ENCODE data around the gene C1QTNF5.
"Not testable (repeated sequence)": the region's sequence is repeated elsewhere in the genome, so short reads cannot be mapped to it uniquely, and the experiment has no call there.

Gene C1QTNF5, protein sequence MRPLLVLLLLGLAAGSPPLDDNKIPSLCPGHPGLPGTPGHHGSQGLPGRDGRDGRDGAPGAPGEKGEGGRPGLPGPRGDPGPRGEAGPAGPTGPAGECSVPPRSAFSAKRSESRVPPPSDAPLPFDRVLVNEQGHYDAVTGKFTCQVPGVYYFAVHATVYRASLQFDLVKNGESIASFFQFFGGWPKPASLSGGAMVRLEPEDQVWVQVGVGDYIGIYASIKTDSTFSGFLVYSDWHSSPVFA

DNA sequence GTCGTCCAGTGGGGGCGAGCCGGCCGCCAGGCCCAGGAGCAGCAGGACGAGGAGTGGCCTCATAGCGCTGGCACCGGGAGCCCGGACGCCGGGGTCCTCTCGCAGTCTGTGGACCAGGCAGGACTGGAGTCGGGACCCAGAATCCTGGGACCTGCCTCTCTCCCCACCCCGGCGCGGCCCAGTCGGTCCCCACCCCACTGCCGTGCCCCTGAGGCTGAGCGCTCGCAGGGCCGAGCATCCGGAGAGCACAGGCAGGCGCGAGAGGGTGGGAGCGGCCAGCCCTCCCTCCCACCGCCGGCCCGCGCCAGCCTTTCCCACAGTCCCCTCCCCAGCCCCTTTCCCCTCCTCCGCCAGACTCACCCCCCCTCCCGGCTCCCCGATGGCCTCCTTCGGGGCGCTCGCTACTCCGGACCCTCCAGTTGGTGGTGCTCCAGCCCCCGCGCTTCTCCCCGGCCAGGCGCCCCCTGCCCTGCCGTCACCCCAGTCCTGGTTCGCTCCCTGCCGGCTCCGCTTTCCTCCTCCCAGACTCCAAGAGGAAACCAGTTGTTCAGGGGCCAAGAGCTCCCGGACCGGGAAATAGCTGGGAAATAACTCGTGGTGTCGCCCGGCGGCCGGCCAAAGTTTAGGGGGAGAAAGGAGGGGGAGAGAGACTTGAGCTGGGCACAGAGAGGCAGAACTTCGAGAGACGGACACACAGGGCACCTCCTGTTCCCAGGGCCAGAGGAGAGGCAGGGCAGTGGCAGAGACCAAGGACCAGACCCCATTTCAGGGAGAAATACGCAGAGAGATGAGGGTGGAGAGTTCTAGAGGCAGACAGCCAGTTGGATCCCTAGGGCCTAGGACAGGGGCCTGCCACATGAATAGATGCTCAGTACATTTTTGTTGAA lies at the start of gene C1QTNF5:
TSS of gene C1QTNF5 (minus strand) at position 549 of the 887 bp plus-strand sequence. CDS start at position 63, 486 bp downstream.
- DNase-seq = no peak

DNA sequence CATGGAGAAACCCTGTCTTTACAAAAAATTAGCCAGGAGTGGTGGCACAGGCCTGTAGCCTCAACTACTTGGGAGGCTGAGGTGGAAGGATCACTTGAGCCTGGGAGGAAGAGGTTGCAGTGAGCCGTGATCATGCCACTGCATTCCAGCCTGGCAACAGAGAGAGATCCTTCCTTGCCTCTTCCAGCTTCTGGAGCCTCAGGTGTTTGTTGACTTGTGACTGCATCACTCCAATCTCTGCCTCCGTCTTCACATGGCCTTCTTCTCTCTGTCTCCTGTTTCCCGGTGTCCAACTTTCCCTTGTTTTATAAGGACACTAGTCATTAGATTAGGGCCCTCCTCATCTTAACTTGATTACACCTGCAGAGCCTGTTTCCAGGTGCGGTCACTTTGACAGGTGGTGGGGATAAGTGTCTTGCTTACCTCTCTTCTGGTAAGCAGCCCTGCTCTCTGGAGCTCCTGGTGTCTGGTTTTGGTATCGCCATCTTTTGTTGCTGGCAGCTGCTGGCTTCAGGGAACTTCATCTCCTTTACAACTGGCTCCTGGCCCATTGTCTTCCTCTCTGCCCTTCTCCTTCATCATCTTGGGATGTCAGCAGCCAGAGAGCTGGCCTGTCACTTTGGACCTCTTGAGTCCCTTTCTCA lies 49.0 kb upstream of the C1QTNF5 start:
- no peak for DNase-seq

DNA sequence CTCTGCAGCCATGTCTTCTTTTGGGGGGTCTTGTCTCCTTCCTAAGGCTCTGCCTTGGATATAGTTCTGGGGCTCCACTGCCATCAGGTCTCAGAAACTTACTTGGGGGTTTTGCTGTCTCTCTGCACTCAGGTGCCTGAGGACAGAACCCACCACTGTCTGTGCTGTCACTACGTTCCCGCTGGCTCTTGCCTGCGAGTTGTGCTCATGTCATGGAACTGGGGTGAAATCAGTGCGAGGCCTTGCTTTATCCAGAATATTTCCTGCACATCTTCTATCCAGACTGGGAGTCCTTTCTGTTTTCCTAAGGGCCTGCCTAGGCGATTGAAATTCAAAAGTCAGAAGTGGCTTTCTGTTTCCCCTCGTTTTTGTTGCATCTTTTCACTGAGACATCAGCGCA lies 47.4 kb upstream of the C1QTNF5 start:
- no peak for DNase-seq

DNA sequence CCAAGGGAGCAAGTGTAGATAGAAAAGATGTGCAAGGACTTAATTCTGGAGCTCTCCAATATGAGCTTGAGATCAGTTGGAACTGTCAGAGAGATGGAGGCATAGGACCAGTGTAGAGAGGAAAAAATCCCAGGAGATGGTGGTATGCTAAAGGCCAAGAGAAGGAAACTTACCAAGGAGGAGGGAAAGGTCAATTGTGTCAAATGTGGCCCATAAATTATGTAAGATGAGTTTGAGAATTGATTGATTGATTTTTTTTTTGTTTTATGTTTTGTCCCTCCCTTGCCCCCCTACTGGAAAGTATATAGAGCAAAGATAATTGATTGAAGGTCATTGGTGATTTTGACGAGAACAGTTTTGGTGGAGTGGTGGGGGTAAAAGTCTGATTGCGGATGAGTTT lies 43.6 kb upstream of the C1QTNF5 start:
- DNase-seq = no peak

DNA sequence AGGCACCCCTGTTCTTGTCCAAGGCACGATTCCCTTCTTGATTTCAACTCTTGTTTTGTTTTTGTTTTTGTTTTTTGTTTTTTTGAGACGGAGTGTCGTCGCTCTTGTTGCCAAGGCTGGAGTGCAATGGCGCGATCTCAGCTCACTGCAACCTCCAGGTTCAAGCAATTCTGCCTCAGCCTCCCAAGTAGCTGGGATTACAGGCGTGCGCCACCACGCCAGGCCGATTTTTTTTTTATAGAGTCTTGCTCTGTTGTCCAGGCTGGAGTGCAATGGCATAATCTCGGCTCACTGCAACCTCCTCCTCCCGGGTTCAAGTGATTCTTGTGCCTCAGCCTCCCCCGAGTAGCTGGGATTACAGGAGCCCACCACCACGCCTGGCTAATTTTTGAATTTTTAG lies 41.8 kb upstream of the C1QTNF5 start:
- not testable (repeated sequence) for DNase-seq

DNA sequence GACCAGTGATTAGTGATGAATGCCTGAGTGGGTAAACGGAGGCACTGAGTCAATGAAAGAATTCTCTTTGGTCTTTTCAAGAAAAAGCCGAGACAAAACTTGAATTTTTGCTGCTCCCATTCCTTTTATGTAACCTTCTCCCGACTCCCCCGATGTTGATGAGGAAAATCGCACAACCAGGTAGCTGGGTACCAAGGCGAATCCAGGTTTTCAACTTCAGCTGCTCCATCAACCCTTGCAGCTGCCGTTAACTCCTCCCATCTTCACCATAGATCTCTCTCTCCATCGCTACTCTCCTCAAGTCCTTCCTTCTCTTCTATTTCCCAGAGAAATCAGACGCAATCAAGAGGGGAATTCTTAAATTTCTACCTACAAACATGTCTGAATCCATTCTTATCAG lies 41.4 kb upstream of the C1QTNF5 start:
- no peak for DNase-seq

DNA sequence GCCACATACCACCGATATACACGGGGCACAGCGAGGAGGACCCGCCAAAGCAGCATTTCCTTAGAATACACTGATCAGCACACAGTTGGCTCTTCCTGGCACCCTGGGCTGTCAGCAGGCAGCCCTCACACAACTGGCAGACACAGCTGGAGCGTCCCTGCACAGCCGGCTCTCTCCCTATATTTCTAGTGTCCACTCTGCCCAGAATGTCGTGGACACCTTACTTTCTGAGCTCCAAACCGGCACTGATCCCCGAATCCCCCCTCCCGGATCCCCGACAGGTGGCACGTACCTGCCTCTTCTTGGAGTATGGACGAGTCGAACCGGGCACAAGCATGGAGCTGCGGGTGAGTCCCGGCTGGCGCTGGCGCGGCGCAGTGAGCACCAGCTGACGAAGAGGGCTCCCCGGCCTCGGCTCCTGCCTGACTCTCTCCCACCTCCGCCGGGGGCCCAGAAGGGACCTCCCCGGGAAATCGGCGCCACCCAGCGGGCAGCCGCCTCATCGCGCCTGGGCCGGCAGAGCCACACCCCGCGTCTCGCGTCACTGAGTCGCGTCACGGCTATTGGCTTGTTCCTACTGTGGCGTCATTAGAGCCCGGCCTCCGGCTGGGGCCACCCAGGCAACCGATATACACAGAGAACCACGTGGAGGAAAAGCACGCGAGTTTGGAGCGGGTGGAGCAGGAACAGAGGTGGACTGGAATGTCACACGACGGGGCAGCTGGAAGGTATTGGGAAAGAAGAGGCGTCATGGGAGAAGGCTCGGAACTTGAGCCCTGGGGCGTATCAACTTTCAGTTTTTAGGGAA lies 40.7 kb upstream of the C1QTNF5 start, which contains the start of gene USP2:
TSS of gene USP2 (minus strand) at position 510 of the 808 bp plus-strand sequence. CDS start 8,210 bp downstream, outside the sequence.
- peak; percentile 83 to 88 for DNase-seq

DNA sequence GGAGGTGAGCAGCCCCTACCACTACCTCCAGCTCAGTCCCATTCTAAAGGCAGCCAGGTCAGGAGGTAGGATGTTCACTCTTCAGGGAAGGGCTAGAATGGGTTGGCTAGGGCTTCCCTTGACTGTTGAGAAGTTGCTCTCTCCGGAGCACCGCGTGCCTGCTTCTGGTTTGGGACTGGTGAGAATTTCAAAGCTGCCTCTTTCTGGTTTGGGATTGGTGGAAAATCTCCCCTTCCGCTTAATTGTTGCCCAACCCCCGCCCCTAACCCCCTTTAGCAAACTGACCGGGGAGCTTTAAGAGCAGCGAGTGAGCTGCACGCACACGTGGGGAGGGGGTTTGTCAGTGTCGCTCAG lies 40.1 kb upstream of the C1QTNF5 start:
- DNase-seq = no peak

DNA sequence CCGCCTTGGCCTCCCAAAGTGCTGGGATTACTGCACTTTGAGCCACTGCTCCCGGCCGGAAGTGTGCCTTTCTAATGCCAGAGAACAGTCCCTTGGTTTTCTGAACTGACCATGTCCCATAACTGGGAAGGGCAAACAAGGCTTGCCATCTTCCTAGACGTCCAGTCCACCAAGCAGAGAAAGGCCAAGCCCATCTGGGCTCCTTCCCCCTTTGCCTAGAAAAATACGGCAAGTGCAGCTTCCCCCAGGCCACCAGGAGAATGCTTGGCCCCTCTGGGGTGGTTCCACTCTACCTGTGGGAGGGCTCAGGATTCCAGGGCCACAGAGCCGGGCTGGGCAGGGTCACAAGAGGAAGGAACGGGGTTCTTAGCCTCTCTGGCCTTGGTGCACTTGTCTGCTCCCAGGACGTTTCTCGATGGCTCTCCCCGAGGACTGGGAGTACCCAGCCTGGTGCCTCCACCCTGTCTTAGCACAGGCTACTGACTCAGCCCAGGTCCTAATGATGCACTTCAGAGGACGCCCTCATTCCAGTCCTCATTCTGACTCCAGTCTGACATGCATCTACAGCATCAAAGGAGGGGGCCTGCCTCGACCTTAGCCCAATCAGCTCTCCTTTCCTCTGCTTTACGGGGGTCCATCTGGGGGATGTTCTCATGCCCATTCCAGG lies 39.6 kb upstream of the C1QTNF5 start:
- no peak for DNase-seq

DNA sequence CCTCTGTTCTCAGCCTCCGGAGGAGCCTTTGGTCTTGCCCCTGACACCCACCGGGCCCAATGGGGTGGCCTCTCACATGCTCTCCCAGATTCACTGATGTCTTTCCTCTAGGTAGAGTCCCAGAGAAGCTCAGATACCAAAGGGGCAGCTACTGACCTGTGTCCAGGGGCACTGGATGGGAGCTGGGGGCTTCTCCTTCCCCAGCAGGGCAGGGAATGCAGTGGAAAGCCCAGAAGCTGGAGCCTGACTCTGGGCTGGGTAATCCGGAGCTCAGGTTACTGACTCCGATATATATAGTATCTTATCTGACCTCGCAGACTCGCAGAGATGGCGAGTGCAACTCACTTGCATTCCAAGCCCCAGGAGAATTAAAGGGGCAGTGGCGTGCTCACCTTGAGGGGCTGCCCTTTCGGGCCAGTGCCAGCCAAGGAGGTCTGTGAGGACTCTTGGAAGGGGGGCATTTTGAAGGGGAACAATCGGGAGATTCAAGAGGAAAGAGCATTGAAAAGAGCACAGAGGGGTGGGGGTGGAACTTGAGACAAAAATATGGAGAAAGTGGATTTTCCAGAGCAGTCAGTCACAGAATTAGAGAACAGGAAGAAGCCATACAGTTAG lies 38.3 kb upstream of the C1QTNF5 start:
- no peak for DNase-seq

DNA sequence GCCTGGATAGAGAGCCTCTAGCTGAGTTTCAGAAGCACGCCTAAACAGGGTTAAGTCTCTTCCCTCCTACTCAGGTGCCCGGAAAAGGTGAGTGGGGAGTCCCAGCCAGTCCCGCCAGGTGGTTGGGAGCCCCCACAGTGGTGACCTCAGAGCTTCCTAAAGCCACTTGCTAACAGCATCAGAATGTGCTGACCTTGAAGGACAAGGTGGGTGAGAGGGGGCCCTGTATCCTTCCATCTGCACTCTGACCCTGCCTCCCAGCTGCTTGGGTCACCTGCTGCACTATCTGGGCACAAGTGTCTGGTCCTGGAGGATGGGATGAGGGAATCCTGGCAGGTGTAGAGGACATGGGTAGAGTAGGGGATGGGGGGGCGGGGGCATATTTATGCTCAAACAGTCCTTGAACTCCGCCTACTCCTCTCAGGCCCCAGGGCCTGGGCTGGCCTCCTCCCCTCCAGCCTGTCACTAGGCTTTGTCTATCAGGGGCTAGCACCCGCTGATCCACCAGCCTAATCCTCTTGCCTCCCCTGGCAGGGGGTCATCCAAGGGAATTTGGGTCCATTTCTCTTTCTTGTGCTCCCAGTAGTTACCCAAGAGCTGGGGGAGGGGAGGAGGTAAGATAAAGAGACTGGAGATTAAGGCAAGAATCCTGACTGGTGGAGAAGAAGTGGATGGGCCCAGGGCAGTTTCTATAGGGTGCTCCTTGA lies 37.4 kb upstream of the C1QTNF5 start:
- DNase-seq = no peak

DNA sequence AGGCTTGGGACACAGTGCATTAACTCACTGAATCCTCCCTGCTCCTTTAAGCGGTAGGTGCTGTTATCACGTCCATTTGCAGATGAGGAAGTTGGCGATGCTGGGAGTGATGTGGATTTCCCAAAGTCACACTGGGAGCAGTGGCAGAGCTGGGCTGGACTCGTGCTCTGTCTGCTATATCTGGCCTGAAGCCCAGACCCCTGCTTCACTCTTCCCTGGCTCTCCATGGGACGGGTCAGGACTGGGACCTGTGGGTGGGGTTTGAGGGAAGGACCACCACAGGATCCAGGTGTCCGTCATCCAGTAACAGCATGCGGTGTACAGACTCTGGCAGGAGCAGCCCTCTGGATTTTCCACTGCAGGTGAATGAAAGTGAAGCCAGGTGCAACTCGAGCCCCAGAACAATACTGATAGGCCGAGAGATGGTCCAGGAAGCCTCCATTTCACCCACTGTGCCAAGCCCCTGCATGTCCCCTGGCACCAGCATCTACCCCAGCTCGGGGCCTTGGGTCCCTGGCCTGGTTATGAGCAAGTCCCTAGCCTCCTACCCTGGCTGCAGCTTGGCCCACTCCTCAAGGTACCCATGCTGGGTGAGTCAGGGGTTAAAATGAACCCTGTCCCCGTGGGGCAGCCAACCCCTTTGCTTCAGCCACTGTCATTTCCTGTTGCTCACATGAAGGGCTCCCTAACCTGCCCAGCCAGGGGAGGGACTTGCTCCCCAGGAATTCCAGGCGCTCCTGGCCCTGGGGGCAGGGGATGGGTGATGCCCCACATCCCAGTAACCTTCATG lies 36.6 kb upstream of the C1QTNF5 start:
- DNase-seq = no peak

DNA sequence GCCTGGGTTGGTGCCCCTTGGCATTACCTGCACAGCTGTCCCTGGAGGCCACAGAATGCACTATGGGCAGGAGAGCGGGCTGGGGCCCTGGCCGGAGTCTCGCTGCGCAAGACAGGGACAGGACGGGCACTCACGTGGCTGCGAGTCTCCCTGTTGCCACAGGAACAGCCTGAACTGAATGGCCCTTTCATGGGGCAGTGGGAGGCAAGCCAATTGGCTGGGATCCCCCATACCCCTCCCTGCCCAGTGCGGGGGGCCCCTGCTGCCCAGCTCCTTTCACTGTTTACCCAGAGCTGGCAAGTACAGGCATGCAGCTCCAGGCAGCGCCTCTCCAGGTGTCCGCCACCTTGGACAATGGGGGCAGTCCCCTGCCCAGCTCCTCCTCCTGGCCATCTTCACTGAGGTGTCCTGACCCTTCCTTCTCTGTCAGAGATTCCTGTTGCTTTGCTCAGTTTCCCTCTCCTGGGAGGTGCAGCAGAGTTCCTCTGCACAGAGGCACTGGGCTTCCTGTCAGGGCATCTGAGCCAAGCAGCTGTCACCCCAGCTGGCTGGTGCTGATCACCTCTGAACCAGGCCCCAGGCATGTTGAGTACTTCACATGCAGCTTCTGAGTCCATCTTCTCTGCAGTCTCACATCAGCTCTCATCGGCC lies 35.6 kb upstream of the C1QTNF5 start:
- no peak for DNase-seq

DNA sequence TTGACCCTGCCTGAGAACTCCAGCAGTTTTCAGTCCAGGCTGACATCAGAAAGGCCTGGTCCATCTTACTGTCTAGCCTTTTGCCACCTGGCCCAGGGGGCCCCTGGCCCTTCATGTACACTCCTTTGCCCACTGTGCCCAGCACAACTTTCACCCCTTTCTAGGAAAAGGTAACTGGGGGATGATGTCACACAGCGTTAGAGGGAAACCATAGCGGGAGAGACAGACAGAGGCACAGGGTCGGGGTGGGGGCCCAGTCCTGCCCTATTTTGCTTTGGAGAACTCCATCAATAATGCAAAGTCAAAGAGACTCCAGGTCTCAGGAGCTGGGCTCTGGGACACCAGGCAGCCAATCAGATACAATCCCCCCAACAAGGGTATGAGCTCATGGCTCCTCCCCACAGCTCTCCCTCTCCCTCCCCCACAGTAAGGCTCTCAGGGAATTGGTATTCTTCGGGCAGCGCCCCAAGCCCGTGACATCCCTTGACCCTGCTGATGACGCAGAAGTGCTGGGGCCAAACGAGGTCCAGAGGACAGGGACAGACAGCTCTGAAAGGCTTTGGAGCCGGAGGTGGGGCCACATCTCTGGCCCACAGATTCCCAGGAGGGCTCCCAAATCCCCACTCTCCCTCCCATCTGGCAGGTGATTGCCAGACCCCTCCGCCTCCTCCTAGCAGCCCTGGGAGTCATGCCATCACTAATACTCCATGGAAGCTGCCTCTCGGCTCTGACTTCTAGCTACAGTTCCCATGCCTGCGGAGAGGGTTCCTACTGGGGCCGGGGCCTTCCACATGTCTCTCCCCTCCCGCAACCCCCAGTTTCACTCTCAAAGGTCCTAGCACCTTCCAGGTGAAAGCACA lies 34.9 kb upstream of the C1QTNF5 start:
- no peak for DNase-seq

DNA sequence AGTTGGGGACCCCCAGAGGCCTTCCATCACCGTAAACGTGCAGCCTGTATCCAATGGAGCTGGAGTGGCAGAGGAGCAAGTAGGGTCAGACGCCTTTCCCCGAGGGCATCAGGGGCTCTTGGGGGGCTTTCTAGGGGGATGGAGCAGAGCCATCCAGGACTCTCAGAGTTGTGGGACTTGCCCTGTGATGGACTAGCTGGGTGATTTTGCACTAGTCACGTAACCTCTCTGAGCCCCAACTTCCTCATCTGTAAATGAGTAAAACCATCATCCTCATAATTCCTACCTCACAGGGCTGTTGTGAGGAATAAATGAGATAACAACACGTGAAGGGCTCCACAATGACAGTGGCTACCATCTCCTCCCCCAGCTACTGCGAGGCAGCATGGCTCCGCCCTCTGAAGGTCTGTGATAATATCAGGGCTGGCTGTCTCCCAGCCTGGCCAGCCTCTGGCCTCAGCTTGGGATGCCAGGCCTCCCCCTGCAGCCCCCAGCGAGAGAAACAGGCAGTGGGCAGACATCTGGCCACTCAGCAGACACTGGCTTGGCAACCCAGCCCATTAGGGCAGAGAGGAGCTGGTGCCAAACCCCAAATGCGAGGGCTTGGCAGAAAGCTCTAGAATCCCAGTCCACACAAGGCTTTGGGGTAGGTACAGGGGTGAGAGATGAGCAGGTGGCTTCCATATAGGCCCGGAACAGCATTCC lies 34.1 kb upstream of the C1QTNF5 start:
- DNase-seq = no peak

DNA sequence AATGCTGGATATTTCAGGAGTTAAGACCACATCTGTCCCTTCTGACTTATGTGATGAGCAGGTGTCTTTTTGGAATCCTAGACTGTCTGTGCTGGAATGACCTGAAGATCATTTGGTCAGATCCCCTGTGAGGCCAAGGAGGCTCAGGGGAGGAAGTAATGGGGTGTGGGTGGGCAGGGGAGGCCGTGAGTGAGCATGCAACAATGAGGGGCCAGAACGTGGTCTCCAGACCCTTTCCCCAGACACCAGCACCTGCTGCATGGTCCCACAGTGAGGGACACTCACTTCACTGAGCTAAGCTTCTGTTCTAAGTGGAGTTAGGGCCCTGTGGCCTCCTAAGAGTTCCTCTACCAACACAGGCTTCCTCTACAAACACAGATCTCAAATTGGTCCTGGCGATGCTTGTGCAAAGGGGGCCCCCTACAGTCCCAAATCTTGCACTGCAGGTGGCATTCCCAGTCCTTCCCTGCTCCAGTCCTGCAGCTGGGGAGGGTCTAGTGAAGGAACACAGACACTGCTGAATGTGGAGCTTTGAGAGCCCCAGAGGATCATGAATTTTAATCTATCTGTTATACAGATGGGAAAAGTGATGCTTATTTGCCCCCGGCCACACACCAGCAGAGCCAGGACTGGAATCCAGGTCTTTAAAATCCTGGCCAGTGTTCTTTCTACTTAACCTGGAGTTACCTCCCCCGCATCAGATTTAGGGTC lies 33.4 kb upstream of the C1QTNF5 start:
- DNase-seq = peak; percentile 32 to 60
